ENCODE measurements around the gene ZBTB16.
"Not testable (repeated sequence)": the region's sequence is repeated elsewhere in the genome, so short reads cannot be mapped to it uniquely, and the experiment has no call there.

ZBTB16 gene

DNA sequence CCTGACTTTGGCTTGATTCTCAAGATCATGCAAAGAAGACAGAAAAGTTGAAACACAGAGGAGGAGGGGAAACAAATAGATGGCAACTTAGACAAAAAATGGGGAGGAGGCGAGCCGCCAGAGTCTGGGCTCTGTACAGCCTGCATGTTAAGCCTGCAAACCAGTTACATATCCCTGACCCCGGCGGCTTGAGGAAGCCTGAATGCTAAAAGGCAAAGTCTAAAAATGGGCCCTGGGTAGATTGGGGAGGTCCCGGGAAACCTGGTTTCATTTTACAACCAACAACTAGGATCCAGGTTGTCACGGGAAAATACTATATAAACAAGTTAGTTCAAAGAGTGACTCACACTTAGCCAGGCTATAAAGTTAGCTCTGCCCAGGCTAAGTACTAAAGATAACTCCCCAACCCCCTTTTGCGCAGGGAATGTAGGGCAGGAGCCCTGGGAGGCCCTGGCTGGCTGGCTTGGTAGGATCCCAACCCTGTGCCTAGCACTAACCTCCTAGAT, 18.8 kb upstream of the ZBTB16 start:
- no peak for DNase-seq (ENCODE audit: insufficient read length, low spot score)
- FAIRE-seq, result no peak

DNA sequence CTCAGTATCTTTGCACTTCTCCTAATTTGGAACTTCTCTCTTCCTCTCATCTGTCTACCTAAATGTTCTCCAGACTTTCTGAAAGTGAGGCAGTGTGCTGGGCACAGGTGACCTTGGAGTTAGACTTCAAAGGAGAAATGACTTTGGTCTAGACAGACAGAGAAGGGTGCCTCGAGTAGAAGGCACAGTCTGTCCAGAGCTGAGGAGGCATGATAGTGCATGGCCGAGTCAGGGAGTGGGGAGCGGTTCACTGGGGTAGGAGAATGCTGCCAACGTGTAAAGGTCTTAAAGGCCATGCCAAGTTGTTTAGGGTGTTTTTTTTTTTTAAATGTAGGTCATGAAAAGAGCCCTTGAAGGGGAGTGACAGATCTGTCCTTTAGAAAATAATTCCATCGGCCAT, 17.3 kb upstream of the ZBTB16 start:
- no peak for FAIRE-seq

DNA sequence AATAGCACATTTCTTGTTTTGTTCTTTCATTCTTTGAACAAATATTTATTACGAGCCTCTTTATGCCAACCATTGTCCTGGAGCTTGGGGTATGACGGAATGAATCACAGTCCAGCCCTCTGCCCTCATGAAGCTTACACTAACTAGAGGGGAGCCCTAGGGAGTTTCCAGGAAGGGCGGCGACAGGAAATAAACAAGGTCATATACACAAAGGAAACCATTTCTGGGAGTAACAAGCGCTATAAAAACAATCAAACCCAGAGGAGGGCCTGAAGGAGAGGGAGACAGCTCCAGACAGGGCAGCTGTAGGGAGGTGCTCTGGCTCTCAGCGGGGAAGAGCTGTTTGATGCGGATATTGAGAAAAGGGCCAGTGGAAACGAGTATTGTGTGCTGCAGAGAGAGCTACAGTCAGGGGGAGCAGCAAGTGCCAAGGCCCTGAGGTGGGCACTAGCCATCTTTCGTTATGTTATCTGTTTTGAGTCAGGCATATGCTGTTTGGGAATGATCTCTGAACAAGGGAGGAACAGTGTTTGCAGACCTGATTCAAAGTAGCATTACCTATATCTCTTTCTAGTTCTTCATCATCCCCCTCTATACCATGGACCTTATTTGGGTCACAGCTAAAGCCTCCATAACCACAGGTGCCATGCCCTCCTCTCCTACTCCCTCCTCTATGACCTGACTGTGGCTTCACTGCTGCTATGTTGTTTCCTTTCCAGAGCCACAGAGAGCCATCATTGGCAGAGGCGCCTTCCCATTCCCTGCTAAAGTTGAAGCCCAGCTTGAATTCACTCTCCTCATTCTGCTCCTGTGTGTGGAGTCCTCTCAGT, 15.3 kb upstream of the ZBTB16 start:
- FAIRE-seq, result no peak
- no peak for DNase-seq (ENCODE audit: insufficient read length, low spot score)

More for the DNA sequence above, 17.3 kb upstream of the ZBTB16 start:
- no peak for DNase-seq (ENCODE audit: insufficient read length, low spot score)

DNA sequence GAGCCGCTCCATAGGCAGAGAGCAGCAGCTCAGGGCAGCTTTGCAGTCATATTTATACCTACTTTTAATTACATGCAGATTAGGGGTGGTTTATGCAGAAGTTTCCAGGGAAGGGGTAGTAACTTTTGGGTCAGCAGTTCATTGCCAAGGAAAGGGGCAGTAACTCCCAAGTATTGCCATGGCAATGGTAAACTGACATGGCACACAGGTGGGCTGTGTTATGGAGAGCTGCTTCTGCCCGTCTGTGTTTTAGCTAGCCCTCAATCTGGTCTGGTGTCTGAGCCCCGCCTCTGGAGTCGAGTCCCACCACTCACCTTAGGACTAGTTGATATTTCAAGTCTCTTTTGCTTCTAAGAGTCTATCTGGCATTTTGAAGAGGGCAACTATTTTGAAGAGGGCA, 12.2 kb upstream of the ZBTB16 start:
- DNase-seq (ENCODE audit: insufficient read length, low spot score) (no peak), FAIRE-seq (no peak)

DNA sequence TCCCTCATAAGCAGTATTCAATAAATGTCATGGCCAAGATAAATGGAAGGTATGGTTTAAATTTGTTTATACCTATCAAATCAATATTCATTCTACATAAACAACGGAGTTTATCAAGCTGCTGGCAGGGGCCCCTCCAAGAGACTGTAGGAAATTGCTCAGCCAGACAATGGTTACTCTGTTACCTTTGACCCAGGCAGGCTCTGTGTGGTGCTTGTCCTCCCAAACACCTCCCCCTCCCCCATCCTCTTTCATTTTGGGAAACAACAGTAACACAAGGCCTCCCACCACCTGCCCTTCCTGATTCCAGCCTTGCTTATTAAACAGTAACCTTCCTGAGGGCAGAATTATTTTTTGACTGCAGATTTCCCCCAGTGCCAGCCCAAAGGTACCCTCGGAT, 10.5 kb upstream of the ZBTB16 start:
- FAIRE-seq (no peak), DNase-seq (ENCODE audit: insufficient read length, low spot score) (no peak)

DNA sequence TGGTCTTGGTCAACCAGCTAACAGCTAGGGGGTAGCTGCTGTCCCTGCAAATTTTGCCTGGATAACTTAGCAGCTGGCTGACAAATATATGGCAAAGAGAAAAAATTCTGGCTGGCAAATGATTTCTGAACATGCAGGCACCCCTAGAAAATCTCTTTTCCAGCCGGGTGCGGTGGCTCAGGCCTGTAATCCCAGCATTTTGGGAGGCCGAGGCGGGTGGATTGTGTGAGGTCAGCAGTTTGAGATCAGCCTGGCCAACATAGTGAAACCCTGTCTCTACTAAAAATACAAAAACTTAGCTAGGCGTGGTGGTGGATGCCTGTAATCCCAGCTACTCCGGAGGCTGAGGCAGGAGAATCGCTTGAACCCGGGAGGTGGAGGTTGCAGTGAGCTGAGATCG, 9.7 kb upstream of the ZBTB16 start:
- DNase-seq (ENCODE audit: insufficient read length, low spot score); FAIRE-seq: not testable (repeated sequence)

DNA sequence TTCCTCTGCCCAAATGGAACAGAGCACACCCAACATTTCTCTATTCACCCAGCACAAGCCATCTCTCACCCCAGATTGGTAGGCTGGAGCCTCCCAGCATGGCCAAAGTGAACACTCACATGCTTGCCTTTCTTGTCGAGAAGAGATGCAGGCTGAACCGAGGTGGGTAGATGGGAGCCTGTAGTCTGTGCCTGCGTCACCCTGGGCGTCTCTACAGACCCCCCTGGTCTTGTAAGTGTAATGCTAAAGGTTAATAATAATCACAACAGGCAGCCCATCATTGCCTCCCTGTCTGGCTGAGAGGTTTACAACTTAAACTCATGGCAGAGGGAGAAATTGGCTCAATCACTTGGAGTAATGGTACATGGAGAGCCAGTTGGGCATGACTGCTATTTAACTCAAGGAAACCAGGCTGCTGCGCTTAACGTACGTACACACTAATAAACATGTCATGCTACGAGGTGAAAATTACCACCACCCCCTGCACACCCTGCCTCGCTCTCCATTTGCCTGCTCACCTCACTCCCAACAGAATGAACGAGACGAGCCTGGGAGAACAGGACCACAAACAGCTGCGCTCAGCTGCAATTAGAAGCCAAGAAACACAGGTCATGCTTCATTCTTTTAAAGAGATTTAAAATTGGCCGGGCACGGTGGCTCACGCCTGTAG, 9.1 kb upstream of the ZBTB16 start:
- FAIRE-seq (no peak), DNase-seq (ENCODE audit: insufficient read length, low spot score) (no peak)

DNA sequence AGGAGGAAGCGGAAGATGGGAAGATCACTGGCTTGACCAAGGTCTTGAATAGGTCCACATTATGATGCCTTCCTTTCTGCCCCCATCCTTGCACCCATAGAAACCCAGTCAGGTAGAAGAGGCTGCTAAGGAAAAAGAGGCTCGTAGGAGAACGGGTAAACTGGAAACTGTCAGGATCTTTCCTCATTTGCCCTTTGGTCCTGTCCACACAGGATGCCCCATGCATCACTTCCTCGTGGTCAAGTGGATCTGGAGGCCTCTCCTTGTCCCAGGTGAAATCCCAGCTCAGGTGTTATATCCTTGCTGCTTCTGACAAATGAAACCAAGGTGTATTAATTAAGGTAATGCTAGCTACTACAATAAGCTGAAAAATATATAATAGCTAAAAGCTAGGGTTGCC, 8.0 kb upstream of the ZBTB16 start:
- DNase-seq (ENCODE audit: insufficient read length, low spot score) (no peak), FAIRE-seq (no peak)

DNA sequence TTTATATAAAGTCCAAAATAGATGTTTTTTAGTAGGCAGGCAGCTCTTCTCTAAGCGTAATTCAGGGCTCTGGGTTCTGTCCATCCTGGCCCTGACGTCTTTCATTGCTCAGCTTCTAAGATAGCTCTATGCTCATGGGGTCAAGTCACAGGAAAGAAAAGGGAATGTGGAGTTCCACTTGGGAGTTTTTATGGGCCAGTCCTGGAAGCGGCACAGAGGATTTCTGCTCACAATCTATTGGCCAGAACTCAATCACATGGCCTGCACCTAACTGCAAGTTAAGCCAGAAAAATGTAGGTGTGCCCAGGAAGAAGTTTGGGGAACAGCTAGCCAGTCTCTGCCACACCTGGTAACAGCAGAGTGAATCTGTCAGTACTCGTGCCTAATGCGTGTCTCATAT, 7.4 kb upstream of the ZBTB16 start:
- no peak for DNase-seq (ENCODE audit: insufficient read length, low spot score)
- no peak for FAIRE-seq

DNA sequence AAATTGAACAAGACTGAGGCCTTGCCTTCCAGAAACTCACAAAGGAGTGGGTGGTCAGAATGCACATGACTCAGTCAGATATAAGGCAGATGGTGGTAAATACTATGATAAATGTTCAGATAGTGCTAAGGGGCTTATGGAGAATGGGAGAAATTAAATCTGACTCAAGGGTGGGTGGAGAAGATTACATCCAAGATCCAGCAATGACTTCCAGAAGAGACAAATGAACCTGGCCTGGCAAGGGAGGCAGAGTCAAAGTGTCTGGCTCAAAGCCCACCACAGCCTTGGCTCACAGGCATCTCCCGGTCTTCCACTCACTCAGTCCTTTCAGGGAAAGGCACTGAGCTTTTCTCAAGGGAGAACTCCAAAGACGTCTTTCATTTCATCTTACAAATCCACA, 6.1 kb upstream of the ZBTB16 start:
- FAIRE-seq, result no peak
- DNase-seq (ENCODE audit: insufficient read length, low spot score), result no peak

DNA sequence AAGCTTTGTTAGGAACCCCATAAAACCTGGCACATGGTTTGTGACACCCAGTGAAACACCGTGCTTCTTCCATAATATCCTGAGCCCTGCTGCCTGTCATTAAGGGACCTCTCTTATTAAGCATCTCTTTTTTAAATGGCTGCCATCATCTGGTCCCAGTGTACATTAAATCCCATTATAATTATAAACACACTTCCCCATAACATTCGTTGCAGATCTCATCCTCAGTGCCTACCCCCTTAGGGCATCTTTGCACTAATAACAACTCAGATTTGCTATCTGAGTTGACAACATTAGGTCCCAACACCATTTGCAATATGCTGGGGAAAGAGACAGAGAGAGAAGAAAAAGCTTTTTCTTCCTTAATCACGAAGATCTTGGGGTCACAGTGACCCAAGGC, 4.7 kb upstream of the ZBTB16 start:
- DNase-seq (ENCODE audit: insufficient read length, low spot score), result no peak
- FAIRE-seq, result no peak

DNA sequence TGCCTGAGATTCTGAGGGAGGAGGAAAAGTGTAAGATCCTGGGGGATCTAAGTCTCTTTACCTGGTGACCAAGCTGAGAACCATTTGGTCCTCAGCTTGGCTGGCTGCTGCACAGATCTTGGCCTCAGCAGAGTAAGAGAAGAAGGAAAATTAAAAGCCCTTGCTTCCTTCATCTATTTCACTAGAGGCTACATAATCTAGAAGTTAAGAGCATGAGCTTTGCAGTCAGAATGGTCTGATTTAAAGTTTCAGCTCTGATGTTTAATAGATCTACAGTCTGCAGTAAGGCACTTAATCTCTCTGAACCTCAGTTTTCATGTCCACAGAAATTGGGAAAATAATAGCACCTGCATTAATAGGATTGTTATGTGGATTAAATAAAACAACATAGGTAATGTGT, 3.1 kb upstream of the ZBTB16 start:
- FAIRE-seq, result no peak

DNA sequence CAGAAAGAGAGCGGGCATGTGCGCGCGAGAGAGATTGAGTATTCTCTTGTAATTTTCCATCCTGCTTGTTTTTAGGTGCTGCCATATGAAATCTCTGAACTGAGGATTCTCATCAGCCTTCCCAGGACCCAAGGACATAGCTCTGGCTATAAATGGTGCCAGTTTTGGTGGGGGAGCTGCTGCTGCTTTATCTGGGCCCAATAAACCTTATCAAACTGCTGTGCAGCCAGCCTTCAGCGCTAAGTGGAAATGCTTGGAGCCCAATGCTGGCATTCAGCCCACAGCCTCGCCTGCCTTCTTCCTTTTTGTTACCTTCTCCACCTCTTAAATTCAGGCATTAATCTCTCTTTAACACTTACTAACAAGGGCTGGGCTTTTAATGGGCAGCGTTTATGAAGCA, 2.4 kb upstream of the ZBTB16 start:
- DNase-seq (ENCODE audit: insufficient read length, low spot score), result no peak
- no peak for FAIRE-seq

More for the DNA sequence above, 3.1 kb upstream of the ZBTB16 start:
- DNase-seq (ENCODE audit: insufficient read length, low spot score), result no peak

DNA sequence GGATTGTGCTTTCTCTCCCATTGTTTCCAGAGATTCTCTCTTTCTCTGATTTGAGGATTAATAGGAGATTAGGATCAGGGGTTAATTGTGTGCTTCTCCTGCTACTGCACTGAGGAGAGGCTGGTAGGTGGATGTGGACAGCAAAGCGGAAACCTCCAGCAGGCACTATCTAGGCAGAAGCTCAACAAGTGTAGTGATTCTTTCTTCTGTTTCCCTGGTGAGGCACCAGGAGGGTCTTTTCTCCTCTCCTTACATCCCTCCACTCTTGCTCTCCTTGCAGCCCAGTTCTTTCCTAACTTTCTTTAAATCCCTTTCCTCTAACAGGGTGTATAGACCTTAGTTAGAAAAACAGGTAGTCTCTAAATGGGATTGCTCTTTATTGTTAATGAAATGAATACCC, 1.9 kb upstream of the ZBTB16 start:
- no peak for DNase-seq (ENCODE audit: insufficient read length, low spot score)
- FAIRE-seq, result no peak

DNA sequence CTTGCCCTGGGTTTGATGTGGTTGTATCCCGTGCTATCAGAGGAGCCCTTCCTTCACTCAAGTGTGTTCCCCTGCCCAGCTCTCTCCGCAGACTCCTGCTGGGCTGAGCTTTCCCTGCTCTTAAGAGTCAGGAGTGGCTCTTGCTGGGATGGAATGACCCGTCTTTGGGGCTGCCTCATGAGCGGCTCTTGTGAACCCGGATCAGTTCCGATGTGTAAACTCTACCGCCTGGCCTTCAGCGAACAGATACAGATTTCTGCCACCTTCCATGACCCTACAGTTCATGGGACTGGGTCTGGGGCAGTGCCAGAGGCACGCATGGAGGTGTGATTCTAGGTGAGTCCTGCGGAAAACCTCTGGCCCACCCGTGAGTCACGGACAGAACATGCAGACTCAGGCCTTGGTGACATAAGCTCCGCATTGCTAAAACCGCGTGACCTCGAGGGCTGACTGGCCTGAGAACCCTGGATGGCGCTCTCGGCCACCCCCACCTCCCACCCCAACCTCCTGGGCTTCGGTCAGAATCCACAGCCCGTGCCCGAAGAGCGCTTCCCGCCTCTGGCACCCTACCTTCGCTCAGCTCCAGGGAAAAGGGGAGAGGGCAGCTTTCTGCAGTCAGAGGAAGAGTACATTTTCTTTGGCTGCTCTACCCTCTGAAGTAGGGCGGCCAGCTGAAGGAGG, 1.3 kb upstream of the ZBTB16 start:
- FAIRE-seq (no peak), DNase-seq (ENCODE audit: insufficient read length, low spot score) (no peak)

DNA sequence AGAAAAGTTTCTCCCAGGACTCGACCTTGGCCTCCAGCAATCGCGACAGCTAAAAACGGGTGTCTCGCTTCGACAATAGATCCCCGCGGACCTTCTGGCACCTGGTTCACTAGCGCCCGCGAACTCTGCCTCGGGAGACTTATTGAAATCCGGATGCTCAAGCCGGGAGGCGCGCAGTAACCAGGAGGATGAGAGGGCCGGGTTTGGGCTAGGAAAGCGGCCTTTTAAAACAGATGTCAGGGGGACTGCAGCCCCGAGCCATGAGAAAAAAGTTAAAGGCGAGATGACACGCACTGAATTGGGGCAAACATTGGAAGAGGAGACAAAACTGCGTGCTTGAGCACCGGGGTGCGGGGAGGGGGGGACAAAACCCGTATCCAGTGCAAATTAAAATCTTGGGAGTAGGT, 637 bp upstream of the ZBTB16 start:
- FAIRE-seq (no peak), DNase-seq (ENCODE audit: insufficient read length, low spot score) (no peak)

DNA sequence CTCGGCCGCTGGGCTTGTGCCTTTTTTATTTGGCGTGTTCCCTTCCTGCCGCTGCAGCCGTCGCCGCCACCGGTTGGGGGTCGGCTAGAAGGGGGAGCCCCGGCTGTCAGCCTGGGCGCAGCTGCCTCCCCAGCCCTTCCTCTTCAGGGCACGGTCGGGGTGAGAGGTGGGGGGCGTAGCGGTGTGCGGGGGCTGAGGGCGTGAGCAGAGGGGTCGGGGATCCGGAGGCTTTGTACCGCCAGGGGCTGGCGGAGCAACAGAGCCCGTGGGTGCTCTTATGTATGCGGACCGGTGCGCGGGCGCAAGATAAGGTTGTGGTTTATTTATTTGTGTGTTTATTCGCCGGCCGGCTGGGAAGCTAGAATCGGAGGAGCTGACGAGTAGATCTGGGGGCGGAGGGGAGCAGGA, 477 bp downstream of the ZBTB16 start:
- no peak for DNase-seq (ENCODE audit: insufficient read length, low spot score)
- no peak for FAIRE-seq

DNA sequence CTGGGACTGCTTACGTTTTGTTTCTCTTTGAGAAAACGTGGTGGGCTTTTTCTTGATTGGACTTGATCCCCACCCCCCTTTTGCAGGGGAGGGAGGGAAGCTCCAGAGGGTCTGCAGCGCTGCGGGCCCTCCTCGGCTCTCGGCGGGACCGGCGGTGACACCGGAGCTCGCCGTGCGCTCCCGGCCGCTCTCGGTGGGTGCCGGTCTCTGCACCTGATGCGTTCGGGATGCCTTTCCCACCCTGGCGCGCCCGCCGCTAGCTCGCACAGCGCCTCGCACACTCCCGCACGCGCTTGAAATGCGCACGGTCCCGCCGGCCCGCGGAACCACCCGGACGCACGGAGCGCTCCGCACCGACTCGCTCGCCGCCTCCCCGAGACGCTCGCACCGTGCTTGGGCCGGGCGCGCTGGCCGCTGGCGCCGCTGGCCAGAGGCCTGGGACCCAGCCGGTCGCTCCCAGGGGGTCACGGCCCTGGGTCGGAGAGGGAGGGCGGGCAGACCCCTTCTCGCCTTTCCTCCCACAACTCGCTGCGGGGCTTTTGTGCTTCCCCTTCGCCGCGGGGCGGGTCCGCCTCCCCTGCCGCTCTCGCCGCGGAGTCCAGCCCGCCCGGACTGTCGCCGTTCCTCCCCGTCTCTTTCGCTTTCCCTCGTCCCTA, 1.0 kb downstream of the ZBTB16 start:
- no peak for DNase-seq (ENCODE audit: insufficient read length, low spot score)
- no peak for FAIRE-seq

DNA sequence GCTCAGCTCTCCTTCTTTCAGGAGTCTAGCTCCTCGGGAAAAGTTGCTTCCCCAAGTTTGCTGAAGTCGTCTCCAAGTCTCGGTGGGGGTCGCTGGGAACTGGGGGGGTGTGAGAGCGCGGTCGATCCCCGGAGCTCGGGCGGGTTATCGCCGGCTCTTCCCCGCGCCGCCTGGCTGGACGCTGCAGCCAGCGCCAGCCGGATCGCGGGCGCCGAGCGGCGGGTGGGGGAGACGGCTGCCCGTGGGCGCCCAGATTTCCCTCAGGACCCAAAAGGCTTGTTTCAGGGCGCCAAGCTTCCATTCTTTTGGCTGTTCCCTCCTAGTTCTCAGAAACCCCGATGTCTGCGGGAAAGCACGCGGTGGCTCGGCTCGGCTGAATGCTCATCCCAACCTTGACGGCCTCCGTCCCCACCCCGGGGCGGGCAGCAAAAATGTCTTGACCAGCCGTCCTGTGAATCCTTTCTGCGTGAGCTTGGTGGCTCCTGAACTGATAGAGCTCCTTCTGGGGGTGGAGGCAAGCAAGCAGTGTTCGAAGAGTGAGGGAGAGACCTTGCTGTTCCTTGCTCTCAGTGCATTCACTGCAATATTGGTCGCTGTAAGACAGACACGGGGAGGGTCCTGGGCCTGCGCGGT, 1.7 kb downstream of the ZBTB16 start:
- no peak for DNase-seq (ENCODE audit: insufficient read length, low spot score)
- no peak for FAIRE-seq

DNA sequence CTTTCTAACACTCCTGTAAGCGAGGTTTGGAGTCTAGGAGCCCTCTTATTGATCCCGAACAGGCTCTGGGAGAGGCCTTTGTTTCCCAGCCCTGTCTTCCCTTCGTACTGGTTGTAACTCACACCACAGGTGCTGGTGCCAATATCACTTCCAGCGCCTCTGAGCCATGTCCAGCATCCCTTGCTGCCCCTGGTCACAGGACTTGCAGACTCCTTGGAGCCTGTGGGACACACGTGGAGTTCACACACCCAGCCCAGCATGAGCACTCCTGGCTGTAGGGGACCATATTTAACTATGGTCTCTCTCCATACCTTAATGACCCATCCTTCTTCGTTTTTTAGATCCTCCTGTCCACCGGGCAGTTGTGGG, 2.2 kb downstream of the ZBTB16 start:
- DNase-seq (ENCODE audit: insufficient read length, low spot score) (no peak), FAIRE-seq (no peak)

DNA sequence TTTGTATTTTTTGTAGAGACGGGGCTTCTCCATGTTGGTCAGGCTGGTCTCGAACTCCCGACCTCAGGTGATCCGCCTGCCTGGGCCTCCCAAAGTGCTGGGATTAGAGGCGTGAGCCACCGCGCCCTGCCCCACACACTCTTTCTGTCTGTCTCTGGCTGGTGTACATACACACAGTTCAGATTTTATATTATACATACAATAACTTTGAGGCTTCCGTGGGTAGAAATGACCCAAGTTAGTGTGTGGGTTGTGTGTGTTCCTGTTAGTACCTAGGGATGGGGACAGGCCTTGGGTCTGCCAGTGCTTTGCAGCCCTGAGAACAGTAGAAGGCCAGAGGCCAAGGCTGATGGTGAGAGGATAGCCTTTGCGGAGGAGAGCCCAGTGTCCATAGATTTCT, 2.8 kb downstream of the ZBTB16 start:
- FAIRE-seq, result no peak

More for the DNA sequence above, 2.8 kb downstream of the ZBTB16 start:
- DNase-seq (ENCODE audit: insufficient read length, low spot score), result no peak
